GM21786 (cell line): Measurements from ENCODE around the gene RGS6.

Experiments used
- ATAC-seq: cut with Tn5 transposase; IDR thresholded peaks from one replicate; pipeline ENCODE4 v1.9.1; 2021; ENCODE audit not compliant: unreplicated experiment

Gene RGS6

GRCh38 chr14:72488514-72488913, 556.3 kb downstream of the RGS6 start:
- no peak for ATAC-seq

GRCh38 chr14:72492196-72492595, 560.0 kb downstream of the RGS6 start:
- ATAC-seq: no peak

GRCh38 chr14:72495668-72496067, 563.4 kb downstream of the RGS6 start:
- ATAC-seq: no peak

- no peak for ATAC-seq
Observed at GRCh38 chr14:72498646-72499045, 566.4 kb downstream of the RGS6 start.

GRCh38 chr14:72499746-72500145, 567.5 kb downstream of the RGS6 start:
- ATAC-seq: no peak

- ATAC-seq: no peak
Observed at GRCh38 chr14:72500234-72500838, 568.1 kb downstream of the RGS6 start.

- no peak for ATAC-seq
Observed at GRCh38 chr14:72501439-72501838, 569.2 kb downstream of the RGS6 start.

- ATAC-seq: no peak
Observed at GRCh38 chr14:72503271-72503670, 571.0 kb downstream of the RGS6 start.

- no peak for ATAC-seq
Observed at GRCh38 chr14:72503696-72504368, 571.6 kb downstream of the RGS6 start.

- no peak for ATAC-seq
Observed at GRCh38 chr14:72510566-72510965, 578.3 kb downstream of the RGS6 start.

- no peak for ATAC-seq
Observed at GRCh38 chr14:72512281-72512680, 580.1 kb downstream of the RGS6 start.

- no peak for ATAC-seq
Observed at GRCh38 chr14:72512925-72513324, 580.7 kb downstream of the RGS6 start.

- no peak for ATAC-seq
Observed at GRCh38 chr14:72513346-72513745, 581.1 kb downstream of the RGS6 start.

GRCh38 chr14:72513965-72514659, 581.9 kb downstream of the RGS6 start:
- ATAC-seq: no peak

GRCh38 chr14:72514660-72515025, 582.4 kb downstream of the RGS6 start:
- no peak for ATAC-seq

GRCh38 chr14:72515779-72516770, 583.8 kb downstream of the RGS6 start:
- ATAC-seq: no peak

GRCh38 chr14:72516936-72517700, 584.9 kb downstream of the RGS6 start:
- no peak for ATAC-seq

GRCh38 chr14:72517736-72518135, 585.5 kb downstream of the RGS6 start:
- ATAC-seq: no peak

- ATAC-seq: peak; percentile 49
Observed at GRCh38 chr14:72518809-72519377, 586.7 kb downstream of the RGS6 start.

- ATAC-seq: peak; percentile 6
Observed at GRCh38 chr14:72519543-72519942, 587.3 kb downstream of the RGS6 start.
